Nephron (organoid): ENCODE measurements around the gene DRC1.

Source experiments
- H3K27ac Mint-ChIP-seq, 3 experiments: 2 replicates each; pipeline ENCODE4 v1.8.0; 2020; ENCODE audit warnings: mixed read lengths in 3 of 3, mild to moderate bottlenecking in 2 of 3, moderate library complexity in 1 of 3
- H3K27me3 Mint-ChIP-seq: 2 replicates; pipeline ENCODE4 v1.8.0; 2021; ENCODE audit warnings: low read depth, mild to moderate bottlenecking, moderate library complexity, mixed read lengths
- H3K36me3 Mint-ChIP-seq: 2 replicates; pipeline ENCODE4 v1.8.0; 2020; ENCODE audit warnings: low read depth, mixed read lengths
- H3K4me1 Mint-ChIP-seq: 2 replicates; pipeline ENCODE4 v1.8.0; 2020; ENCODE audit warnings: mixed read lengths
- H3K4me3 Mint-ChIP-seq, 3 experiments: 2 replicates each; pipeline ENCODE4 v1.8.0; 2020; ENCODE audit warnings: mild to moderate bottlenecking in 3 of 3, mixed read lengths in 3 of 3, moderate library complexity in 2 of 3
- H3K9me3 Mint-ChIP-seq: 2 replicates; pipeline ENCODE4 v1.8.0; 2020; ENCODE audit warnings: mixed read lengths
- TF ChIP-seq, protein P1 (sequence below), 3 experiments: fragments of 200-600 bp; sonication (generic); IDR thresholded peaks; one replicate each; pipeline ENCODE4 v1.5.0; 2021; ENCODE audit warnings: antibody characterized with exemption in 3 of 3; ENCODE audit not compliant: unreplicated experiment in 3 of 3

The DRC1 gene

DNA sequence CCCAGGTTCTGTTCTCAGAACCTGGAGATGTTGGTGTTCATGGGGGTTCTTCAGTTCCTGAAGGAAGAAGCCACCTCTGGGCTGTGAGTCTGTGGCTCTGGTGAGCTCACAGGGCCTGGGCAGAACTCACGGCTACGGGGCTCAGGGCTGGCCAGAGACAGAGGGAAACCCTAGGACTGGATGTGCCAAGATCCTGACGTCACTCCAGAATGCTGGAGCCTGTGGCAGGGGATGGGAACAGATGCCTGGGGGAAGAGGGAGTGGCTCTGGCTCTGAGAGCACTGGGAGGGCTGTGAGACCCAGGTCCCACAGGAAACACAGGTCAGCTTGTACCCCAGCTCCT lies 76.2 kb downstream of the DRC1 start, which contains the start of gene OTOF:
Gene OTOF, minus strand, starts transcription at position 214 of the 343 bp plus-strand sequence.
- TF ChIP-seq, protein P1, sequence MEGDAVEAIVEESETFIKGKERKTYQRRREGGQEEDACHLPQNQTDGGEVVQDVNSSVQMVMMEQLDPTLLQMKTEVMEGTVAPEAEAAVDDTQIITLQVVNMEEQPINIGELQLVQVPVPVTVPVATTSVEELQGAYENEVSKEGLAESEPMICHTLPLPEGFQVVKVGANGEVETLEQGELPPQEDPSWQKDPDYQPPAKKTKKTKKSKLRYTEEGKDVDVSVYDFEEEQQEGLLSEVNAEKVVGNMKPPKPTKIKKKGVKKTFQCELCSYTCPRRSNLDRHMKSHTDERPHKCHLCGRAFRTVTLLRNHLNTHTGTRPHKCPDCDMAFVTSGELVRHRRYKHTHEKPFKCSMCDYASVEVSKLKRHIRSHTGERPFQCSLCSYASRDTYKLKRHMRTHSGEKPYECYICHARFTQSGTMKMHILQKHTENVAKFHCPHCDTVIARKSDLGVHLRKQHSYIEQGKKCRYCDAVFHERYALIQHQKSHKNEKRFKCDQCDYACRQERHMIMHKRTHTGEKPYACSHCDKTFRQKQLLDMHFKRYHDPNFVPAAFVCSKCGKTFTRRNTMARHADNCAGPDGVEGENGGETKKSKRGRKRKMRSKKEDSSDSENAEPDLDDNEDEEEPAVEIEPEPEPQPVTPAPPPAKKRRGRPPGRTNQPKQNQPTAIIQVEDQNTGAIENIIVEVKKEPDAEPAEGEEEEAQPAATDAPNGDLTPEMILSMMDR (IDR thresholded peaks at IDR 0.05; ENCODE audit: unreplicated experiment in 3 of 3): no peak
- no peaks in the 10 kb centered on the region for H3K36me3 Mint-ChIP-seq
- H3K27ac Mint-ChIP-seq: peak within 1 kb of the TSS in 1 of 3 experiments; percentile 56
- H3K4me3 Mint-ChIP-seq: peak within 1 kb of the TSS in 1 of 3 experiments; percentile 55
- H3K4me1 Mint-ChIP-seq: peaks cover 25% of the 10 kb centered on the region
- no peaks in the 10 kb centered on the region for H3K9me3 Mint-ChIP-seq
- H3K27me3 Mint-ChIP-seq: no peaks in the 10 kb centered on the region

DNA sequence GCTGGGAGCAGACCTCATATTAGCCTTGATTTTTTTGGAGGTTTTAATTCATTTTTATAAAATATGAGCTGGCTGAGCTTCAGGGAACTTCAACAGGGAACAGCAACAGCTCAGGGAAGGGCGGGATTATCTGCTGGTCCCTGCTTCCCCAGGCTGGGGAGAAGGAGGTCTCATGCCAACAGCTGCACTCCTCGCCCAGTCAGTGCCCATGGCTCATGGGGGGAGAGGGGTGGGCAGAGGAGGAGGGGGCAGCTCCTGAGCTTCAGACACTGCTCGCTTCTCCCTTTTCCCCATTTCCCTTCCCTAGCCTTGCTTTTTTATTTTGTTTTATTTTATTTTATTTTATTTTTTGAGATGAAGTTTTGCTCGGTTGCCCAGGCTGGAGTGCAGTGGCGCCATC lies 76.6 kb downstream of the DRC1 start:
- no peaks in the 10 kb centered on the region for H3K27me3 Mint-ChIP-seq
- H3K4me3 Mint-ChIP-seq: no peak overlapping the region
- no peaks in the 10 kb centered on the region for H3K36me3 Mint-ChIP-seq
- no peaks in the 10 kb centered on the region for H3K9me3 Mint-ChIP-seq
- TF ChIP-seq, protein P1 (IDR thresholded peaks at IDR 0.05; ENCODE audit: unreplicated experiment in 3 of 3): no peak
- peaks cover 30% of the 10 kb centered on the region for H3K4me1 Mint-ChIP-seq
- peak overlapping the region in 1 of 3 experiments; percentile 56 for H3K27ac Mint-ChIP-seq

DNA sequence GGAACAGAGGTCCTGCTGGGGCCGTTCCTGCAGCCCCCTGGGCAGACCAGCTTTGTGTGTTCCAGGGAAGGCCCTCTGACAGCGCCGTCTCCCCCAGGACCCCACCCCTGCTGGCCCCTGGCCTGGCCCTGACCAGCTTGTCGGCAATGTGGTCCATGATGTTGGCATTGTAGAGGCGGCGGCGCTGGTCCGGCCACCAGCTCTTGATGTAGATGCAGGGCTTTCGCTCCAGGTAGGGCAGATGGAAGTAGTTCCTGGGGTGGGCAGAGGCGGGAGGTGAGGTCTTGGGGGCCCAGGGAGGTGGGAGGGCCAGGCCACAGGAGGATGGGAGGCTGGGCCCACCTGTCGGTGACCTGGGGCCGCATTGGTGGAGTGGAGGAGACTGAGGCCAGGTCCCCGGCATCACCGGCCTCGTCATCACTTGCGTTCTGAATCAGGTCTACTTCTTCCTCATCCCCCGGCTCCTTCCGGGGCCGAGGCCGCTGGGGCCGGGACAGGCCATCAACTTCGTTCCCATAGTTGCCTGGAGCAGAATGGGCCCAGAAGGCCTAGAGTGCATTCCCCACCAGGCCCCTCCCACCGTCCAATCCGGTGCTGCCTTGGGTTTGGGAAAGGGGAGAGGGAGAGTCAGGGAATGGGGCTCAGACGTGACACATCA lies 77.5 kb downstream of the DRC1 start:
- H3K4me1 Mint-ChIP-seq: peaks cover 38% of the 10 kb centered on the region
- no peaks in the 10 kb centered on the region for H3K27me3 Mint-ChIP-seq
- TF ChIP-seq, protein P1 (IDR thresholded peaks at IDR 0.05; ENCODE audit: unreplicated experiment in 3 of 3): no peak
- H3K9me3 Mint-ChIP-seq: no peaks in the 10 kb centered on the region
- no peak overlapping the region for H3K27ac Mint-ChIP-seq
- no peak overlapping the region for H3K4me3 Mint-ChIP-seq
- H3K36me3 Mint-ChIP-seq: no peaks in the 10 kb centered on the region

DNA sequence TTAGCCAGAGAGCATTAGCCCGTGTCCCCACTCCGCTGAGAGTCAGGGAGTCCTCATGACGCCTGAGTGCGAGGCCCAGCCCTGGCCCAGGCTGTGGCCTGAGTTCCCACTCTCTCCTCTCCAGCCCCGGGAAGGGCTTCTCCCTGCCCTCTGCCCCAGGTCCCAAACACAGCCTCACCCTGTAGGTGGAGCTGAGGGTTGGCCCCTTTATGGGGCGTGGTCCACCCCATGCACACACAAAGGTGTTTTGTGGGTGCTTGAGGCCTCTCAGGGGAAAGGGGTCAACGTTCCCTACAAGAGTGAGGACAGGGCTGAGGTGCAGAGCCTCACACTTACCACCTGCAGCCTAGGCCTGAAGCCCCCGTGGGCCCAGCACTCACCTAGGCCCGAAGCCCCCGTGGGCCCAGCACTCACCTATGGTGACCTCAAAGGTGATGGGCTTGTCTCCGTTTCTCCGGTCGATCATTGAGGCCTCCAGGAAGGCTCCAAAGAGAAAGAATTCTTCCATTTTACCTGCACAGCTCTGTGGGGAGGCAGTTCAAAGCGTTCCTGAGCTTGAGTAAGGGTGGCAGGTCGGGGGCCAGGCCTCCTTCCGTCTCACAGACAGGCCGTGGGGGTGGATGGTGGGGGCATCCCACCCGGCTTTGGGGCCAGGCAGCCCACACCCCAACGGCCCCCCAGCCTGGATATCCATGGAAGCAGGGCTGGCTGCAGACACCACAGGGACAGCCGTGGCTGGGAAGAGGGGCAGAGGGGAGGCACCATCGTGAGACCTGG lies 78.3 kb downstream of the DRC1 start:
- Mint-ChIP-seq H3K4me3 (no peak overlapping the region), H3K9me3 (no peaks in the 10 kb centered on the region), H3K4me1 (peaks cover 39% of the 10 kb centered on the region), H3K27me3 (no peaks in the 10 kb centered on the region), H3K36me3 (no peaks in the 10 kb centered on the region), H3K27ac (no peak overlapping the region)
- TF ChIP-seq, protein P1 (IDR thresholded peaks at IDR 0.05; ENCODE audit: unreplicated experiment in 3 of 3): no peak

DNA sequence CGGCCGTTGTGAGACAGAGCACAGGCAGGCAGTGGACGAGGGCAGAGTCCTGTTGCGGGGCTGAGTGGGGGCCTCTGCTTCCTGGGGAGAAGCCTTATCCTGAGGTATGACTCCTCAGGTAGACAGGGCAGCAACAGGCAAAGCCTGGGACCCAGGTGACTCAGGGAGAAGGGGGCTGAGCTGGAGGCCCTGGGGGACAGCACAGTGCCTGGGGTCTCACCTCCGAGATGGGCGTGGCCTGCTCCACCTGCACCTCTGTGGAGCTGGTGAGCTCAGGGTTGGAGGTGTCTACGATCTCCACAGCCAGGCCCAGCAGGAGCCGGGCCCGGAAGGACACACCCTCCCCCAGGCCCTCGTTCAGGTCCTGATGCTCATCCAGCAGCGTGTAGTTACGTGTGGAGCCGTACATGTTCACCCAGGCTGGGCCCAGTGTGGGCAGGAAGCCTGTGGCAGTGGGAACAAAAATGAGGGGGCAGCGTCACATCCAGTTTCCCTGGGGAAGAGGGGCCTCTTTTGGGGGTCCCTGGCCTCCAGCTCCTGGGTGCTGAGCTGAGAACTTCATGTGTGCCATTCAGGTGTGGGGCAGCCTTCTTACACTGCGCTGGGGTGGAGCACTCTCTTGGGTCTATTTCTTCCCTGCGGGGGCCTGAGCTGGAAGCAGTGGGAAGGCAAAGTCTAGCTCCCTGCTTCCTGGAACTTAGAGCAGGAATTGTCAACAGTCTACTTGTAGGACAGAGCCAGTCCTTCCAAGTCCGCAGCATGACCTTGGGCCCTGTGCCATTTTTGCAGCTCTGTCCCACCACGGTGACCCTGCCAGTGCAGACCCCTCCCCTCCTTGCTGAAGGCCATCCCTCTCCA lies 79.1 kb downstream of the DRC1 start:
- no peaks in the 10 kb centered on the region for H3K36me3 Mint-ChIP-seq
- peaks cover under 1% of the 10 kb centered on the region for H3K27me3 Mint-ChIP-seq
- H3K4me3 Mint-ChIP-seq: no peak overlapping the region
- peaks cover 43% of the 10 kb centered on the region for H3K4me1 Mint-ChIP-seq
- TF ChIP-seq, protein P1 (IDR thresholded peaks at IDR 0.05; ENCODE audit: unreplicated experiment in 3 of 3): no peak
- no peaks in the 10 kb centered on the region for H3K9me3 Mint-ChIP-seq
- peak overlapping the region in 1 of 3 experiments; percentile 33 for H3K27ac Mint-ChIP-seq
